NCI-H1930 (cell line): ENCODE results near the gene ADAM33.

Experiments
- DNase-seq, 2 experiments: peaks; one replicate each; lab custom pipeline; 2025; lab: John Stamatoyannopoulos, UW

ADAM33 gene

DNA sequence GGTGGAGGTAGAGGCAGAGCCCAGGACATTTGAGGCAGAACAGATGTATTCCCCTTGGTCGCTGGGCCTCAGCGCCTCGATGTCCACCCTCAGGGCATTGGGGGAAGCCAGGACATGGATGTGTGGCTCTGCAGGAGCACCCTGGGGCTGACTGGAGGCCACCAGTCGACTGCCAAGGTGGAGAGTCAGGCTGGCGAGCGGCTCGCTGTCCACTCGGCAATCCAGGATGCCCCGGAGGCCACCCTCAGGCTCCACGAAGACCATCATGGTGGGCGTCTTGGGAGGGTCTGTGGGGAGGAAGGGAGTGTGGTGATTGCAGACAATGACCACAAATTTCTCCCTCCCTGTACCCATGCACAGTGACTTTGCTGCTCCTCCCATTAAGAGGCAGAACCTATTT is 8.2 kb upstream of the ADAM33 start:
- no peak for DNase-seq

DNA sequence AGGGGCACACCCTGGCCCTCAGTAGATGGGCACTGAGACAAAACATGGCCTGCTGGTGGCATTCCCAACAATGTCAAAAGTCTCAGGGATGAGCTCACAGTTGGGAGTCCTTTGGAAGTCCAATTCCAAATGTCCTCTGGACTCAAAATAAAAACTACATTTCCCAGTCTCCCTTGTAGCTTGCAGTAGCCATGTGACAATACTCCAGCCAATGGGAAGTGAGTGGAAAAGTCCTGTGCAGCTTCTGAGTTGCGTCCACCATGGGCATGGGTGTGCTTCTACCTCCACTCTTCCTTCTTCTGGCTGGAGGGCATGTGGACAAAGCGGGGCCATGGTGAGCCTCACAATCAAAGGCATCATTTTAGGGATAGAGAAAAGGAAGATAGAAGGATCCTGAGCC is 5.8 kb upstream of the ADAM33 start:
- DNase-seq: no peak

DNA sequence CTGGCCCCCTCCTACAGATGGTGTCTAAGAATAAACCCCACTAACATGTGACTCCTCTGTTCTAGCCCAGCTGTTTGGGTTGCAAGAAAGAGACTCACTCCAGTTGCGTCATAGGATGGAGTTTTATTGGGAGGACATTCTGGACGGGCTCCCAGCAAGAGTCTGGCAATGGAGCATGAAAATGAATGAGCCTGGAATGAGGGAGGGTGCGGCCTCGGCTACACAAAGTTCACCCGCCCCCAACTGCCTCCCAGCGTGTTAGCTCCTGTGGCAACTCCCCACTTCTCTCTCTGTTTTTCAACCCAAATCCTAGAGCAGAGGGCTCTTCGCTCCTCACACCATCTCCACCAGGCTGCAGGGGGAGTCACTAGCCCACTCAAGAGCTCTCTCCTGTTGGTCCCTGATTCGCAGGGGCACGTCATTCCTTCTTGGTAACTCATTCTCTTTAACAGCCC is 5.1 kb upstream of the ADAM33 start:
- no peak for DNase-seq

DNA sequence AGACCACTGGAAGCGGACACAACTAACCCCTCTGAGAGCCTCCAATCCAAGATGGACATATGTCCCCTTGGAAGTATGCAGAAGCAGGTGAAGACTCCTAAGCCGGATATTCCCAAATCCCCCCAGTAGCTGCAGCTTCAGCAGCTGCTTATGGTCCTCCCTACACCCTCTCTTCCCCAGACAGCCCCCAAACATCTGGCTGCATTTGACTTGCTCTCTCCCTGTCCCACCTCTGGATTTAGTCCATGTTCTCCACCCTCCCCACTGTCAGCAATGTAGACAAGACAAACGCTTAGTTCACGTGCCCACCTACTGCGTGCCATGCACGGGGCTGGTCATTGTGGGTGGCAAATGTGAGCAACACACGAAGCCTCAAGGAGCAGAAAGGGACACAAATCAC is 4.6 kb upstream of the ADAM33 start:
- no peak for DNase-seq

DNA sequence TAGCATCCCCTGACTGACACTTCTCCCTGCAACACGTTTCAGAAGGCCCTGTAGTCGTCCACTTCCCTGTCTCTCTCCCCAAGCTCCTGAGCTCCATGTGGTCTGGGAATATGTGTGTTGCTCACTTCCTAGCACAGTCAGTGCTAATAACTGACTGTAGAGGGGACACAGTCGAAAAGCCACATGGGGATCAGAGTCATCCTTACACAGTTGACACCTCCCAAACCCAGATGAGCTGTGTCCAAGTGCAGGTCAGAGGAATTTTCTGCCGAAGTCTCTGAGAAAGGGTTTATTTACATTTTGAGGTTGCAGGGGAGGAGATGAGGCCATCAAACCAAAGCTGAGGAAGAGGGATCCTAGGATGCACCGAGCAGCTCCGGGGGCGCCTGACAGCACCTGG is 3.5 kb upstream of the ADAM33 start:
- no peak for DNase-seq

DNA sequence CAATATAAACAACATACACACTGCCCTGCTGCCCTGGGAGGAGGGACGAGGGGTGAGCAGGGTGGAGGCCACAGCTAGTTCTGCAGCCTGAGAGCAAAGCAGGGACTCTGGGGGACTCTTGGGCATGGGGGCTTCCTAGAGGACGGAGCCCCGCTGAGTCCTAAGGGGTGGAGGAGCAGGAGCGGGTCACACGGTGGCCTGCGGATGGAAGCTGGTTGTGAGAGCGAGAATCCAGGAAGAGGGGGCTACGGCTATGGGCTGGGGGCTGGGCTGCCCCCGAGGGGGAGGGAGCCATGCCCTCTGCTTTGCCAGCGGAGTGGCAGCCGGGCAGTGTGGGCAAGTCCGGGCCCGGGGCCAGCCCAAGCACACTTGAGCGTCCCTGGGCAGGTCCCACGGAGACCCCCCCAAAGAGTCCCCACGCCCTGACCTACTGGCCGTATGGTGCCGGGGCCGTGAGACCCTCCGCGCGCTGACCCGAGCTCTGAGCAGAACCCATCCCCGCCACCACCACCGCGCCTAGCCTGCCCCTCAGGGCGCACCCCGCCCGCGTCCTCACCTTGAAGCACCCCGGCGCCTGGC is 369 bp downstream of the ADAM33 start:
- DNase-seq: no peak

DNA sequence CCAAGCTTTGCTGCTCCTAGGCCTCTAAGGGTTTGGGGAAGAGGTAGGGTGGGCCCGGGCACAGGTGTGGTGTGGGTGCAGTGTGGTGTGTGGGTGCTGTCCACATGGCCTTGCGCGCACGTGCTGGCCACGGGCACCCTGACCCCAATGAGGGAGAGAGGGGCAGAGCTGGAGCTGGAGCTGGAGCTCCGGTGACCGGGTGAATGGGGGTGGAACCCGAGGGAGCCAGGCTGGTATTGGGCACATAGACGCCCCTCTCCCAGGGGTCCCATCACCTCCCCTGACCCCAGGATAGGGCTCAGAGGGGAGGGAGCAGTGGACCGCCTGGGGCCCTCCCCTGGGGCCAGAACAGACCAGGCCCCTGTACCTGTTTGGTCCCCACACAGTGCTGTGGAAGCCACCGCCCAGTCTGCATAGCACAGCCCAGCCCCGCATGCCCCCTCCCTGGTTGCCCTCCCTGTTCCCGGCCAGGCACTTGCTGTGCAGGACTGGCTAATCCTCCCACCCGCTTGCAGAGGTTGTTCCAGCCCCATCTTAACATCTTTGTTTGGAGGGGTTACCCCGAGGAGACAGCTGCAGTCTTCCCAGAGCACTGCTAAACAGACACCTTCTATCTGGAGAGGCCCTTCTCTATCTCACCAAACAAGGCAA is 984 bp downstream of the ADAM33 start:
- DNase-seq: no peak

DNA sequence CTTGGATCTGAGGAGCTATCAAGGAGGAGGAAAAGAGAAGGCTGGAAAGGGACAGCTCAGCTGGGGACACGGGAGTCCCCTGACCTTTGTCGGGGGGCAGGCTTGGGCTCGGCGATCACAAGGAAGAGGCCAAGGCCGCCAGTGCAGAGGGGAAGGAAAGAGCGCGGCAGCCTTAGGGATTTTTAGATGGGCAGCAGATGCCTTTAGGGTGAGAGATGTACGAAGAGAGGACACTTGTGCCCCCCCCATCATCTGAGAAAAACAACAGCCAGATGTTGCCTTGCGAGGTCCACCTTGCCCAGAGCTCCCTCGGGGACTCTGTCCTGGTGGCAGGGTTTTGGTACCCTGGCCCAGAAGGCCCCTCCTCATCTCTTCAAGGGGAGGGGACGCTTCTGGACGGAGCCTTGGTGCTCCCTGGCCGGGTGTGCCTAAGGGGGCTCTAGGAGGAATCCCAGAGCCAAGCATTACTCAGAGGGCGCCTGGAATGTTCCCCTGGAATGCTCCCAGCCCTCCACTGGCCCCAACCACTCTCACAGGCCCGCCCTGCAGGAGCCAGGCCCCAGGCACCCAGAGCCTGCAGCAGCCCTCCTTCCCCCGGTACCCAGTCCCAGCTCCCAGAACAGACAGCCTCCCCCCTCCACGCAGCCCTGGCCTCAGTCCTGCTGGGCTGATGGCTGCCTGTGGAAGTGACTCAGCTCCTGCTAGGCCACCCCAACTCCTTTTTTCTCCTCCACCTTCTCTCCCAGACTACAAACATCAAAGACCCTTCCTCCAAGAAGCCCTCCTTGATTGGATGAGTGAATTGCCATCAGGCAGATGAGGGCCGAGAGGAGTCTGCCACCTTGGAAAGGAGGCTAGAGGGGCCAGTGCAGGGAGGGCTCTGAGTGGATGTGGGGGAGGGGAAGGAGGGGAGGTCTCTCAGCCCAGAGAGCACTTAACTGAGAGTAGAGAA is 1.8 kb downstream of the ADAM33 start:
- DNase-seq: no peak

DNA sequence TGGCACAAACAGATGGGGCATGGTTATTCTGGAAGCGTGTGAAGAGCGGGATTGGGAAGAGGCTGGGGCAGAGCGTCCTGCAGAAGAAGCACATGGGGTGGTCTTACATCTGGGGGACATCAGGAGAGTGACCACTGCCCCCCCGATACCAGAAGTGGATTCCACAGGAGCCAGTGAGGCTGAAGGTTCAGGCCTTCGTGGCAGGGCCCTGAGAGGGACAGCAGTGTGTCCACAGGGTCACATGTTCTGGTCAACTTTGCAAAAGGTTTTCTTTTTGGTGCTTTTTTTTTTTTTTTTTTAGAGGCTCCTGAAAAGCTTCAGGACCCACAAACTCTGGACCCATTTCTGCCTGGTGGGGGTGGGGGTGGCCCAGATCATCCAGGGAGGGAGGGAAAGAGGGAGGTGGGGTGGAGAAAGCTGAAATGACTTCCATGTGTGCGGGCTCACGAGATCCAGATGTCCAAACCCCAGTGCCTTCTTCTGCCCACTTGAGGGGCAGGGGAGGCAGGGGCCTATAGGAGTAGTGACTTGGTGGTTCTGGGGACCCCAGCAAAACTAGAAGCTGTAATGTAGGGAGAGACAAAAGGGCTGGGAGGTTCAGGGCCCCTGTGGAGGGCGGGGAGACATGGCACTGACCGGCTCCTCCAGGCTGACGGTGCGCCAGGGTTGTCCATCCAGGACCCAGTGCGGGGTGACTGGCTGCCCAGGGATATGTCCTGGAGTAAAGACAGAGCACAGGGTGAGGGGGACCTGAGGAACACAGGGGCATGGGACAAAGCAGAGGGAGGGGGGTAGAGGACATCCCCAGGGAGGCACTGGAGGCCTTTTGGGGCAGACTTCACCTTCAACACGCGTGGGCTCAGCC is 2.7 kb downstream of the ADAM33 start:
- DNase-seq: no peak

DNA sequence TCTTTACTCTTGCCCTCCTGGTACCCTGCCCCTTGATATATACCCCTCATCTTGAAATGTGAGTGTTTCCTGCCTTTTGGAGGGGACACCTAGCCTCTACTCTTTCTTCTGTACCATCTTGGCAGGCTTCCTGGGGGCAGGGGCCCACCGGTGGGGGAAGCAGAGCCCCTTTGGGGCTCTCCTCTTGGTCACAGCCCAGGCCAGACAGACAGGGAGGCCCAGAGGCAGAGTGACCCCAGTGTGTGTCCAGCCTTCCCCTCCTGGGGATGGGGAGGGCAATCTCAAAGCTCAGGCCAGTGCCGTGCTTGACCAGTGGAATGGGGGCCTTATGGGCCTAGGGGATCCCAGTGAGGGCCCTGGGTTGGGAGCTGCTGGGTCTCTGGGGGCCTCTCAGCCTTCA is 3.6 kb downstream of the ADAM33 start:
- DNase-seq: no peak

DNA sequence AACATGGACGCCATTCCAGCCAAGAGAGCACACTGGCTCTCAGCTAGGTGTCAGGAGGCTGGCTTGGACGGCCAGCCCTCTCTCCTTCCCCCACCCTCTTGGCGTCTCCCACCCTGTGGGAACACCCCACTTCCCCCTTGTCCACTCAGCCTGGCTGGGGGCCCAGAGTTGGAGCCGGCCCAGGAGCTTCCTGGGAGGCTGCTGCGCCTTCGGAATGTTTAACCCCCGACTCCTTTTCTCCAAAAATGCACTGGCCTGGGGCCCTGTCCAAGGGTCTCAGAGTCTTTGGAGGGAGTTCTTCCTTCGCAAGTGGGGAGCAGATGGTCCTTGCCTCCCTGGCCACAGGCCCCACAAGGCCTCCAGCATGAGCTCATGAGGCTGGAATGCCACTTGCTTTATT is 4.1 kb downstream of the ADAM33 start:
- no peak for DNase-seq

DNA sequence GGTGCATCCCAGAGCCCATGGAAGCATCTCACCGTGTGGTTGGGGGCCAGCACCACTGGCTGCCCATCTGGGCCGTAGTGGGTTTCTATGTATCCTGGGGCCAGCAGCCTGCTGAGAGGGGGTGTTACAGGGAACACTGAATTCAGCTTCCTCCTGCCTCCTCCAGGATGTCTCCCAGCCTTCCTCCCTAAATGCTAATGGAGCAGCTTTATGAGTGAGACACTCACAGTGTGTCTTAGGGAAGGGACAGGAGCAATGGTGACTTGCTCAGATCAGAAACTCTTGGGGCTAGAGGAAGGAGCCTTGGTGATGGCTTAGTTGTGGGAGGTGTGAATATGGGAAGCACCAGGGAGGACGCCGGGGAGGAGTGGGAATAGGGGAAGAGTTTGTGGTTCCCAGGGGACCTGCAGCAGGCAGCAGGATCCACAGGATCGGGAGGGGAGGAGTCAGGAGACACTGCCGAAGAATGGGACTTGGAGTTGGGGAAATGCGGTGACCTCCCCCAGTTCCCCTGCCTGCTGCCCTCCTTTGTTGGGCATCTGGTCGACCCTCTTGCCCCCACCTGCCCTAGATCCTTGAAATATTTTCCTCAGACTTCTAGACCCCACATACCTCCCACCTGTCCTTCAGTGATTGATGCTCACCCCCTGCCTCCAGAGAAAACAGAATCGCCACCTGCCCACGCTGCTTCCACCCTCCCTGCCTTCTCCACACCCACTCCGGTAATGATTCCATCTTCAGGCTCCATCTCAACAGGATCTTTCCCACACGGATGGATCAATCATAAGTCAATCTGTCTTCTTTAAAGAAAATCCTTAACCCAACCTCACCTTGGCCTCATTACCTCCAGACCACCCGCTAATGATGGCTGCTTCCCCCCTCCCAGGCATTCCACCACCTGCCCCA is 6.6 kb downstream of the ADAM33 start:
- DNase-seq: no peak

DNA sequence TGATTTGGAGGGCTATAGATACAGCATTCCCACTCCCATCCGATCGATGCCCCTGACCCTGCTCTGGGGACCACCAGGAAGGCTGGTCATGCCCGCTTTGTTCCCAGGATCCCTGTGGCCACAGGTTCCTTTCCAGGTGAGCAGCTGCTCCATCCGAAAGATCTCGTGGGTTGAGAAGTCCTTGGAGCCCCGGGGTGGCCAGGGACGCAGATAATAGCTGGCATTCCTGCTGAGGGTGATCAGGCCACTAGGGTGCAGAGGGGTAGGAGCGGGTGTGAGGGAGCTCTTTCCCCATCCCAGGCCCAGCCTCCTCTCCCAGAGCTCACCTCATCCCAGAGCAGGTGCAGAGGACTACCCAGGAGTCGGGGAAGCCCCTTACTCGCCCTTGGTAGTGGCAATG is 7.4 kb downstream of the ADAM33 start:
- DNase-seq: no peak

DNA sequence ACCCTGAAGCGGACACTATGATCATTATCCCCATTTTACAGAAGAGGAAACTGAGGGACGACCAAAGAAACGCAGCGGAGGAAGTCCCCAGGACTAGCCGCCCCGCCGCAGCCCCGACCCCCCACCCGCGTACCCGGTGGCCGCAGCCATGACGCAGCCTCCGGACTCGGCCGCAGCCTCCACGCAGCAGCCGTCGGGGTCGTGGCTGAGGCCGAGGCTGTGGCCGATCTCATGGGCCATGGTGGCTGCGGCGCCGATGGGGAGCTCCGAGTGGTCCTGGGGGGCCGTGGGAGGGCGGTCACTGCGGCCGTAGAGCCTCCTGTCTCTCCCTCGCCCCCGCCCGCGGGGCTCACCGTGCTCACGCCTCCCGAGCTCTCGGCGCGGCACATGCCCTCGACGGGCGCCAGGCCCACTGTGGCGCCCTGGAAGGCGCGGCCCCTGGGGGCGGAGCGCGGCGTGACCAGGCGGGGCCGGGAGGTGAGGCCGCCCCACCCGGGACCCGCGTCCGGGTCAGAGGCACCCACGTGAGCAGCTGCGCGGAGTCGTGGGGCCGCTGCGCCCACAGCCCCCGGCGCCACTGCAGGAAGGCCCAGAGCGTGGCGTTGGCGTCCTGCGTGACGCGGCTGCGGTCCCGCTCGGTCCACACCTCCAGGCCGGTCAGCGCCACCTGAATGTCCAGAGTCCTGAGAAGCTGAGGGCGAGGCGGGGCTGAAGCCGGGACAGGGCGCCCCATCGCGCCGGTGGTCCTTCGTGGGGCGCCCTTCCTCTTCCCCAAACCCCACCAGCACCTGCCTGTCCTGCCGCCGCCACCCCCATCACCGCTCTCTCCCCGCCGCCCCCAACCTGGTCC is 8.4 kb downstream of the ADAM33 start:
- DNase-seq: no peak

DNA sequence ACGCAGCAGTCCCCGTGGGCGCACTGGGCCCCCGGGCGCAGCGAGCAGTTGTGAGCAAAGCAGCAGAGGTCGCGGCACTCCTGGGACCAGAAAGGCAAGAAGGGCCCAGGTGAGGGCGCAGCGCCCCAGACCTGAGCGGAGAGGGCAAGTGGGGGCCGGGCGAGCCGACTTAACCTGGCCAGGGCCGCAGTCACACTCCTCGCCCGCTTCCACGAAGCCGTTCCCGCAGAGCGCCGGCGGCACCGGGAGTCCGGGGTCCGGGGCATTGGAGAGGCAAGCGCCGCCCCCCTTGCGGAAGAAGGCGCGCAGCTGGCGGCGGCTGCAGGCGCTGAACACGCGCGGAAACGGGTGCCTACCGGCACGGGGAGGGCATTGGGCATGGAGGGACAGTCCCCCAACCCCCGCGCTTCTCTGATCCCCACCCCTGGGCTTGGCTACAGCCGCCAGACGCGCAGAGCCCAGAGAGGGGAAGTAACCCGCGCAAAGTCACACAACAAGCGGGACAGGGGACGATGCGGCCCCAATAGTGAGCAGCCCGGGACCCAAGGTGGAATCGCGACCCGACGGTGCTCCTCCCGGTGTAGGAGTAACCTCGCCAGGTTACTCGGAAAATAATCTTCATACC is 9.2 kb downstream of the ADAM33 start:
- no peak for DNase-seq

DNA sequence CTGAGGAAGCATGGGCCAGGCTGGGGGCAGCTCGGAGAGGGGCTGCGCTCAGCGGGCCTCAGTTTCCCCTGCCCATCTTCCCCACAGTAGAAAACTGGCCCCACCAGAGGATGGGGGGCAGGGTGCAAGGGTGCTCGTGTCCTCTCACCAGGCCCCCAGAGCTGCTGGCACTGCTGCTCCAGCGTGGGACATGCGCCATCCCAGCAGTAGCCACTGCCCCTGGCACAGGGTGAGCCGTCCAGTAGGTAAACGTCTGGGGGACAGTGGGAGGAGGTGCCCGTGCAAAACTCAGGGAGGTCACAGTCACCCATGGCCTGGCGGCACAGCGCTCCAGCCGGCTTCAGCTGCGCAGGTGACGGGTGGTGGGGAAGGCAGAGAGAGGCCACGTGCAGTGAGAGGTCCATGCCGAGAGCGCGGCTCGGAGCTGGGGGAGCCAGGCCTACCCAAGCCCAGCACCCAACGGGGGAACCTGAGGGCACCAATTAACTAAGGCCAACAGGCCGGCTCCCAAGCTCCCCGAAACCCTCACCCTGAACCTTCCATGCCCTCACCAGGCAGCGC is 9.7 kb downstream of the ADAM33 start:
- no peak for DNase-seq

DNA sequence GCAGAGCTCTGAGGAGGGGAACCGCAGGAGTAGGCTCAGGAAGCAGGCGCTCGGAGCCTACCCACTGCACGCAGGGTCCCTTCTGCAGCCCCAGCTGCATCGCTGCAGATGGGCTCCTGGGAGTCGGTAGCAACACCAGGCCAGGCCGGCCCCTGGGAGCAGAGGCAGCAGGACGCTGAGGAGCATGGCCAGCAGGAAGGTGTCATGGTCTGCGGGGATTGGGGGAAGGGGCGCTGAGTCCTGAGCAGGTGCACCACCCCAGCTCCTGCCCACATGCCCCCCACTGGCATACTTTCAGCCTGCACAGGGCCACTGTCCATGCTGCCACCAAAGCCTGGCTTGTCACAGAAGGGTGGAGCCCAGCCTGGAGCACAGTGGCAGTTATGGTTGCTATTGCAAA is 10.9 kb downstream of the ADAM33 start:
- no peak for DNase-seq

DNA sequence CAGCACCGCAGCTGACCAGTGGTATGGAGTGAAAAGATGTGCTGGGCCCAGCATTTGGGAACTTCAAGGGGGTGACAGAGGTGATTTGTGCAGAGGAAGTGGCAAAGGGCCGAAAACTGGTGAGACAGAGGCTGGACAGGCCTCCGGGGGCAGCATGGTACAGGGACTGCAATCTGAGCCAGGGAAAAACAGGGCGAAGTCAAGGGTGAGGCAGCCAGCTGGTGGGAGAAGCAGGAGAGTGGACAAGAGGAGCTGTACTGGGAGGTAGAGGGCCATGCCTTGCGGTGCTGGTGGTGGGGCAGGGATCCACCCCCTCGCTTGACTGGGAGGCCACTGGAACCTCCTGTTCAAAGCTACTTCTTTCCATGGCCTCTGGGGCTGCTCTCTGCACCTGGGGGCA is 11.3 kb downstream of the ADAM33 start:
- no peak for DNase-seq

DNA sequence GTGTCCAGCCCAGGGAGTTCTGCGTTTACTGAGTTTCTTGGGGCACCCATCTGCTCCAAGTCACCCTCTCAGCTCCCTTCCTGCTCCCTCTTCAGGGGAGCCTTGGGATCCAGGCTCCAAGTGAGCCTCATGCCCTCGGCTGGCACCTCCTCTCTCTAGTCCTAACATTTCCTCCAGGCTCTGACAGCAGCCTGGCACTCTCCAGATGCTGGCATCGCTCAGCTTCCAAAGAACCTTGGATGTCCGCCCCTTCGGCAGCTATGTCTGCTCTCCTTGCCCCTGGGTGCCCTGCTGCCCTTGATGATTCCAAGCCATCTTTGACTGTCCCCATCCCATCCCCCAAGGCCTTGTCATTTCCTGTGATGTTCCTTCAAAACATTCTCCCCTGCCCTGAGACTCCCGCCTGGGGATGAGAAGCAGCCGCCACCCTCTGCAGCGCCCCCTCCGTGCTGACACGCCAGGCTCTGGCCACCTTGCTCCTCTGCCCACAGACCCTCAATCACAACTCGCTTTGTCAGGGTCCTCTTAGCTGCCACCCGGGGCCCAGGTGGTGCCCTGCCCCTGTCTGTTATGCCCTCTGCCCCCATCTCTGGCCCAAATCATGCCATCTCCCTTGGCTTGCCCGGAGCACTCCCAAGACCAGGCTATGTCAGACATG is 12.0 kb downstream of the ADAM33 start:
- DNase-seq: no peak
